HG03045 (cell line): ENCODE results near the gene DNAJA3.

Source experiments
- ATAC-seq: cut with Tn5 transposase; IDR thresholded peaks from one replicate; pipeline ENCODE4 v1.9.1; 2021; ENCODE audit warnings: mild to moderate bottlenecking, moderate library complexity; ENCODE audit not compliant: unreplicated experiment

Gene DNAJA3

GRCh38 chr16:4425378-4426020 lies at the start of gene DNAJA3:
TSS of gene DNAJA3 (plus strand) at chr16:4425868. CDS start at chr16:4425882, 14 bp downstream.
- peak; percentile 87 for ATAC-seq

GRCh38 chr16:4376126-4376892 lies 49.4 kb upstream of the DNAJA3 start:
- ATAC-seq, result no peak

GRCh38 chr16:4376893-4377572 lies 48.6 kb upstream of the DNAJA3 start:
- no peak for ATAC-seq

GRCh38 chr16:4377573-4378154 lies 48.0 kb upstream of the DNAJA3 start:
- ATAC-seq, result no peak

DNA sequence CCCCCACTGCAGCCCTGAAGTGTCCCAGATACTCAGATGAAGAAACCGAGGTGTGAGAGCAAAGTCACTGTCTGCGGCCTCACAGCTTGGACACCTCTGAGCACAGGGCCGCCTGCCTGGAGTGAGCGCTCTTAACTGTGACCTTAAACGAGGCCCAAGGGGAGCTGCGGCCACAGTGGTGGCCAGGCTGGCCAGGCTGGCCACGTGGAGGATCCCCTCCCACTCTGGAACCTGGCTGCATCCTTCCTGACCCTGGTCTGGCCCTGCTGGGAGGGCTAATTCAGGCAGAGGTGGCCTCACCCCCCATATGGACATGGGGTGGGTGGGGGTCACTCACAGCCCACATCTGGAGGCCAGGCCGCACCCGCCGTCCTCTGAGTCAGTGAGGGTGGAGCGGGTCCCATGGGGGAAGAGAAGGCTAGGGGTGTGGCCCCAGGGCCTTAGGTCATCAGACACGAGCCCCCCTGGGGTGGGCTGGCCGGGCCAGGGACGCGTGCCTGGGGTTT lies 47.5 kb upstream of the DNAJA3 start:
- ATAC-seq, result no peak

DNA sequence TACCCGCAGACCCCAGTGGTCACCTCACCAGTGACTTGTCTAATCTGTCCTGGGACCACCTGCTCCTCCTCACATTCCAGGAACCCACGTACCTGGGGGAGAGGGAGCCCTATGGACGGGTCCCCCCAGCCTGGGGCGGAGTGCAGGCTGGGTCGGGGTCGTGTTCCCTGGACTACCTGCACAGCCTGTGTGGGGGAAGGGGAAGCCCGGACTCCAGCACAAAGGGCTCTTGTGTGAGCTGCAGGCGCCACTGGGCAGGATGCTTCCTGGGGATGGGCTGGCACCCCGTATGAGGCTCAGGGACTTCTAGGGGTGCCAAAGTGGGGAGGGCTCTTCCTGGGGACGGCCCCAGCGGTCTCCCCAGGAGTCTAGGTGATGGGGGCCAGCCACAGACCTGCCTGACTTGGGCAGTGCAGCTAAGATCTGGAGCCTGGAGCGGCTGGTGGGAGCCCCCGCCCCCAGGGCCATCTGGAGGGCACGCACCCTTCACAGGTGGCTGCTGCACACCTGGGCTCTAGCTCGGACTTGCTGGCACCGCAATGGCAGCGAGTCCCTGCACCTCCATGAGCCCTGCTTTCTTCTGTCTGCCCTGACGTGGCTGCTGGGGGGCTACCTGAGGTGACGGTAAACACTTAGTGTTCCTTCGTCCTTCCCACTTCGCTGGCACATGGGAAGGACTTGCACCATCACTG lies 46.5 kb upstream of the DNAJA3 start:
- no peak for ATAC-seq

DNA sequence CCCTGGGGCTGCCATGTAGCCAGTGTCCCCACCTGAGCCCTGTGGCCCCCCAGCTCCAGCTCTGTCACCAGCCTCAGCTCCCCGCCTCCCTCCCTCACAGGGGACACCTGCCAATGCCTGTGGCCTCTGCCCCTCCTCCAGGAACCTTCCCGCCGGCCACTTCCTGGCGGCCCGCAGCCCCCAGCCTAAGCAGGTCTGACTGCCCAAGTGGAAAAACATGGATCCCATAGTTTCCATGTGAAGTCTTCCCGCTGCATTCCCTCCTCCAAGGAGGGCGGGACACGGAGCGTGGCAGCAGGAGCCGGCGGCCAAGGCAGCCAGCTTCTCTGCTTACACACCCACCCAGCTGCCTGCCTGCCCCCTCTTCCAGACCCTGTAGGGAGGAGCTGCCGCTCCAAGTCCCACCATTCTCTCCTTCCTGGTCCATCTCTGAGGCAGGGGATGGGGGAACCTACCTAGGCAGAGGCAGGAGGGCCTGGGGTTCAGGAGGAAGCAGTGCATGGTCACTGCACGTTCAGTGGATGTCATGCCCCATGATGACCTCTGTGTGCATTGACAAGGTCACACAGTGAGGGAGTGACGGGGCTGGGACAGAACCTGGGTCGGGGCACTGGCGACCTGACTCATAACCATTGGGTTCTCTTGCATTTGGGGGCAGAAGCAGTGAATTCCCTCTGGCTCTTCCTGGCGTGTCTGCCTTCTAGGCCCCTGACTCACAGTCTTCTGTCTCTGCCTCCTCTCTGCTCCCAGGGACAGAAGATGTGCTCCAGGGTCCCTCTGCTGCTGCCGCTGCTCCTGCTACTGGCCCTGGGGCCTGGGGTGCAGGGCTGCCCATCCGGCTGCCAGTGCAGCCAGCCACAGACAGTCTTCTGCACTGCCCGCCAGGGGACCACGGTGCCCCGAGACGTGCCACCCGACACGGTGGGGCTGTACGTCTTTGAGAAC lies 45.3 kb upstream of the DNAJA3 start:
- ATAC-seq, result no peak

GRCh38 chr16:4381072-4381934 lies 44.4 kb upstream of the DNAJA3 start:
- ATAC-seq, result no peak

DNA sequence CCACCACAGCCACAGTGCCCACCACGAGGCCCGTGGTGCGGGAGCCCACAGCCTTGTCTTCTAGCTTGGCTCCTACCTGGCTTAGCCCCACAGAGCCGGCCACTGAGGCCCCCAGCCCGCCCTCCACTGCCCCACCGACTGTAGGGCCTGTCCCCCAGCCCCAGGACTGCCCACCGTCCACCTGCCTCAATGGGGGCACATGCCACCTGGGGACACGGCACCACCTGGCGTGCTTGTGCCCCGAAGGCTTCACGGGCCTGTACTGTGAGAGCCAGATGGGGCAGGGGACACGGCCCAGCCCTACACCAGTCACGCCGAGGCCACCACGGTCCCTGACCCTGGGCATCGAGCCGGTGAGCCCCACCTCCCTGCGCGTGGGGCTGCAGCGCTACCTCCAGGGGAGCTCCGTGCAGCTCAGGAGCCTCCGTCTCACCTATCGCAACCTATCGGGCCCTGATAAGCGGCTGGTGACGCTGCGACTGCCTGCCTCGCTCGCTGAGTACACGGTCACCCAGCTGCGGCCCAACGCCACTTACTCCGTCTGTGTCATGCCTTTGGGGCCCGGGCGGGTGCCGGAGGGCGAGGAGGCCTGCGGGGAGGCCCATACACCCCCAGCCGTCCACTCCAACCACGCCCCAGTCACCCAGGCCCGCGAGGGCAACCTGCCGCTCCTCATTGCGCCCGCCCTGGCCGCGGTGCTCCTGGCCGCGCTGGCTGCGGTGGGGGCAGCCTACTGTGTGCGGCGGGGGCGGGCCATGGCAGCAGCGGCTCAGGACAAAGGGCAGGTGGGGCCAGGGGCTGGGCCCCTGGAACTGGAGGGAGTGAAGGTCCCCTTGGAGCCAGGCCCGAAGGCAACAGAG lies 43.5 kb upstream of the DNAJA3 start:
- no peak for ATAC-seq

- ATAC-seq, result no peak
Observed at GRCh38 chr16:4382795-4383357, 42.8 kb upstream of the DNAJA3 start.

- ATAC-seq, result no peak
Observed at GRCh38 chr16:4383591-4384444, 41.9 kb upstream of the DNAJA3 start.

GRCh38 chr16:4384509-4384942 lies 41.1 kb upstream of the DNAJA3 start:
- no peak for ATAC-seq

DNA sequence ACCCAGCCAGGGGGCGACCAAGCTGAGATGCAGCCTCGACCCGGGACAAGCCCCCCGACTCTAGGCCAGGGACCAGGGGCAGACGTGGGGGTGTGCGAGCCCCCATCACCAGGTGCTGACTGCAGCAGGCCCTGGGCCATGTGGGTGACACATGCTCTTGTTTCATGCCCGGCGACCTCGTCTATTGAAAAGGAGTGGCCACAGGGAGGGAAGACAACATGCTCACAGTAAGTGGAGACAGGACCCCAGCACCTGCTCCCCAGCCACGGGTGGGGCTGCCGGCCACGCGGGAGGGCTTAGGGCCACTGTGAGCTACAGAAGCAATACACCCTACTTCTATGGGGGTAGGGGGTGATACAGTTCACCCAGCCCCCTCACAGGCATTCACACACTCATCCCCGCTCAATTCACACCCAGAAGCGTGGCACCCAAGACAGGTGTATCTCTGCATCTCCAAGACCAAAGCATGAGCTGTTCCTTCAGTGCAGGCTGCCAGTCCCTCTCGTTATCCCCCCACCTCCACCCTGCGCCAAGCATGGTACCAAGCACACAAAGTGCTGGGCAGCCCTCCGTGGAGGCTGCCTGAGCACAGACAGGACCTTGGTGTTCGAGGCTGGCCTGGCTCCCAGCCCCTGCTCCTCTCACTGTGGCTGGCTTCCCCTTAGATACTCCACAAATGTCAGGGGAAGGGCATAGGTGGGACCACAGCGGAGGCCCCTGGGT lies 40.4 kb upstream of the DNAJA3 start:
- no peak for ATAC-seq

DNA sequence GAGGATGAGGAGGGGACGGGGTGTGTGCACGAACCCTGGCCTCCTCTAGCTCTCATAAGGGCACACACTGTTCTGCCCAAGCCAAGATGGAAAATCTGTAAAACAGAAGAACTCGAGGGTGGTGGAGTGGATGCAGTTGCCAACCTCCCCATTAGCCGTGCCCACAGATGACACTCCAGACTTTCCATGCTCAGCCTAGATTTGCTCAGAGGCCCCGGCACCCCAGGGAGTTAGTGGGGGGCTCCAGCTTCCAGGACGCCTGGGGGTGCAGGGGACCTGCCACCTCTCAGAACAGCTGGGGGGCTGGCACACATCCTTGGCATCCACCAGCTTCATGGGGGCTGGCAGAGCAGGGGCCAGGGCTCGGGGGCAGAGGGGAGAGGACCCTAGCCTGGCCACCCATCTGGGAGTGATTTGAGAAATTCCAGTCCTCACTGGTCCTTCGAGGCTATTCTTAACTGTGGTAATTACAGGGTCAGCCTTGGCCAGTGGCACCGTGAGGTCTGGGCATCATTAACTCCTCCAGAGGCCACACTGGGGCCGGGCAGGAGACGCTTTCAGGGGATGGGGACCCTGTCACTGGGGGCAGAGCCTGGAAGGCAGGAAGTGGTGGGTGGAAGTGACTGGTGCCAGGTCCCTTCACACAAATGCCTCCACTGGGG lies 39.7 kb upstream of the DNAJA3 start:
- no peak for ATAC-seq

DNA sequence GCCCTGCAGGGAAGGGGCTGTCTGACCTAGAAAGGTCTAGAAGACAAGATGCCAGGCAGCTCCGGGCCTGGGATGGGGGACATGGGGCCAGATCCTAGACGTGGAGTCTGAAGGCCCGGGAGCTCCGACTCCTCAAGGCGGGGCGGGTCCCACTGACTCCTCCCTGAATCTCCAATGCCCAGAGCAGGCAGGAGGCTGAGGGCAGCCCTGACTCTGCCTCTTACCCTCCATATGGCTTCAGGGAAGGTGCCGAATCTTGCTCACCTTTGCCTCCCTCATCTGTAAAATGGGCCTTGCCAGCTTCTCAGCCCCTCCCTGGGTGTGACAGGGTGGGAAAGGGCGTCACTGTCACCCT lies 39.2 kb upstream of the DNAJA3 start:
- no peak for ATAC-seq
